ENCODE results near the gene SHD.

GRCh38 chr19:4266253-4267000 is 12.6 kb upstream of the SHD start:
- TF ChIP-seq CTCF (IDR thresholded peaks at IDR 0.05; ENCODE audit: extremely low read depth in 1 of 2, insufficient read depth in 1 of 2, low read depth in 1 of 2, low read length in 2 of 2) (no peak), EZH2 (IDR thresholded peaks at IDR 0.05; ENCODE audit: borderline replicate concordance, low read depth, low read length, severe bottlenecking) (no peak), MYC (IDR thresholded peaks at IDR 0.05; ENCODE audit: low read depth, low read length) (no peak), POLR2AphosphoS5 (IDR thresholded peaks at IDR 0.05; ENCODE audit: insufficient read depth, low read depth, low read length) (no peak), POLR2A (IDR thresholded peaks at IDR 0.05; ENCODE audit: low read depth, low read length) (no peak), JUN (IDR thresholded peaks at IDR 0.05; ENCODE audit: borderline replicate concordance, insufficient read depth, insufficient read length, low read depth) (no peak), GATA2 (IDR thresholded peaks at IDR 0.05; ENCODE audit: insufficient read depth, insufficient read length, low read depth, low read length) (no peak), FOS (IDR thresholded peaks at IDR 0.05; ENCODE audit: borderline replicate concordance, insufficient read depth, low read length) (no peak)
- TF ChIP-seq, protein P1, sequence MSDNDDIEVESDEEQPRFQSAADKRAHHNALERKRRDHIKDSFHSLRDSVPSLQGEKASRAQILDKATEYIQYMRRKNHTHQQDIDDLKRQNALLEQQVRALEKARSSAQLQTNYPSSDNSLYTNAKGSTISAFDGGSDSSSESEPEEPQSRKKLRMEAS (IDR thresholded peaks at IDR 0.05; ENCODE audit: insufficient read depth, insufficient read length), result no peak
